ENCODE measurements around the gene GMPPA. TPM values are rescaled to one million over a fixed set of nuclear protein-coding genes. Genes with fewer than 3 reads are reported as not detected.

GMPPA gene
- total RNA-seq, 4 donors from 2014 or later = 5.4 to 29.9 (median 19.8) TPM

GRCh38 chr2:219537657-219538488, 39.2 kb downstream of the GMPPA start:
- no peak for TF ChIP-seq POLR2A (IDR thresholded peaks at IDR 0.05)
- no peak for TF ChIP-seq CTCF (IDR thresholded peaks at IDR 0.05)
- intact Hi-C loops (cut with DNase I; ENCODE audit: low total_unique reads) = no loop called here
- no peak overlapping the region for H3K4me3 ChIP-seq (ENCODE audit: low read depth, poor library complexity, severe bottlenecking)
- WGBS, 2 donors = 44 to 56% methylated on average over 13 to 14 of the region's 15 CpGs
- DNase-seq (ENCODE audit: low spot score in 2 of 2) = no peak

GRCh38 chr2:219538504-219538951, 39.8 kb downstream of the GMPPA start:
- no peak overlapping the region for H3K4me3 ChIP-seq (ENCODE audit: low read depth, poor library complexity, severe bottlenecking)
- intact Hi-C loops (cut with DNase I; ENCODE audit: low total_unique reads) = no loop called here
- DNase-seq (ENCODE audit: low spot score in 2 of 2) = no peak
- WGBS, 2 donors = 74 to 75% methylated on average over 6 of the region's 6 CpGs
- no peak for TF ChIP-seq POLR2A (IDR thresholded peaks at IDR 0.05)
- no peak for TF ChIP-seq CTCF (IDR thresholded peaks at IDR 0.05)

GRCh38 chr2:219538956-219539788, 40.5 kb downstream of the GMPPA start:
- DNase-seq (ENCODE audit: low spot score in 2 of 2) = no peak
- intact Hi-C loops (cut with DNase I; ENCODE audit: low total_unique reads) = no loop called here
- TF ChIP-seq POLR2A (IDR thresholded peaks at IDR 0.05) (no peak), CTCF (IDR thresholded peaks at IDR 0.05) (no peak)
- H3K4me3 ChIP-seq (ENCODE audit: low read depth, poor library complexity, severe bottlenecking) = no peak overlapping the region
- 88 to 90% methylated on average over 32 of the region's 32 CpGs for WGBS, 2 donors

GRCh38 chr2:219539926-219540678, 41.4 kb downstream of the GMPPA start:
- no peak overlapping the region for H3K4me3 ChIP-seq (ENCODE audit: low read depth, poor library complexity, severe bottlenecking)
- intact Hi-C loops (cut with DNase I; ENCODE audit: low total_unique reads) = loop anchor here (5.0 kb wide), 1 partner anchor 147 kb away; no protein-coding TSS in a partner anchor
- WGBS, 2 donors = 90 to 94% methylated on average over 34 to 42 of the region's 46 CpGs
- no peak for DNase-seq (ENCODE audit: low spot score in 2 of 2)
- TF ChIP-seq POLR2A (IDR thresholded peaks at IDR 0.05) (no peak), CTCF (IDR thresholded peaks at IDR 0.05) (no peak)

- intact Hi-C loops (cut with DNase I; ENCODE audit: low total_unique reads) = loop anchor here (5.0 kb wide), 1 partner anchor 146 kb away; no protein-coding TSS in a partner anchor
Measured at GRCh38 chr2:219540784-219541504, 42.3 kb downstream of the GMPPA start.

More at GRCh38 chr2:219540784-219541504, 42.3 kb downstream of the GMPPA start:
- no peak for TF ChIP-seq POLR2A (IDR thresholded peaks at IDR 0.05)
- TF ChIP-seq CTCF (IDR thresholded peaks at IDR 0.05) = no peak
- H3K4me3 ChIP-seq (ENCODE audit: low read depth, poor library complexity, severe bottlenecking) = no peak overlapping the region
- WGBS, 2 donors = 91 to 94% methylated on average over 11 to 12 of the region's 12 CpGs
- DNase-seq (ENCODE audit: low spot score in 2 of 2) = no peak
